ENCODE data around the gene GGA3. TPM values are rescaled to one million over a fixed set of nuclear protein-coding genes. Genes with fewer than 3 reads are reported as not detected.

GGA3 gene
- total and polyA plus RNA-seq, 8 donors: 9.5 to 94.5 (median 27.2) TPM

DNA sequence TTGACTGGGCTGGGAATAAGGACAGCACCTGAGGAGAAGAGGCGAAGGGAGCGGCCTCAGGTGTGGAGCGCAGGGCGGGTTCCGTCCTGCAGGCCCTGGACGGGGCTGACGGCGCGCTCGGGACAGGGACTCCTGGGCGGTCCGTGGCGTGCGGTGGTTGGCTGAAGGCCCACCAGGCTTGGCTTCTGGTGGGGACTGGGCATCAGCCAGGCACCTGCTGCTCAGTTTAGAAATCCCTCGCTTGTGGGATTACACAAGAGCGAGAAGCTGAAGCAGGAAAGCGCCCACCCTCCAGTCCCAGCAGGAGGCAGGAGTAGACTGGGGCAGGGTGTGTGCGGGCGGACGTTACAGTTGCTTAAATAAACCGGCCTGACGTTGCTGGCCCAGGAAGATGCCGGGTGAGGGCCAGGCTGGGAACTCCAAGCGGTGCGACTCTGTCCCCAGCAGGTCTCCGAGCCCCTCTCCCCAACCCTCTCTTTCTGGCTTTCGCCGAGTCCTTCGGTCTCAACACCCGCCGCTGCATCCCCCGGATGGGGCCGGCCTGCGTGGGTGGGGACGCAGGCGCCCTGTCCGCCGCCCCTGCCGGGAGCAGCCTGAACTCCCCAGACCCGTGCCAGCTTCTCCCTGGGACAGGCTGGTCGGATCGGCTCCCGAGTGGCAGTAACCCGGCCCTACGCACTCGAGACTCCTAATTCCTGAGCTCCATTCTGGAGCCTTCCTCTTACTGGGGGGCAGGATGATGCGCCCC is 9.0 kb upstream of the GGA3 start:
- Histone ChIP-seq H3K9me3 (no peaks in the 10 kb centered on the region), H3K27ac (peak overlapping the region; percentile 87 to 100 (median 97)), H3K27me3 (no peaks in the 10 kb centered on the region), H3K4me3 (peak overlapping the region; percentile 92 to 97 (median 94)), H3K36me3 (peaks cover 18 to 32% (median 28%) of the 10 kb centered on the region in 4 donors), H3K4me1 (peaks cover 17 to 65% (median 37%) of the 10 kb centered on the region in 4 donors)
- DNase-seq: peak; percentile 66 to 90
- intact Hi-C loops (cut with DNase I; ENCODE audit: low total_unique reads): no loop called here
- TF ChIP-seq POLR2A (IDR thresholded peaks at IDR 0.05): no peak
- TF ChIP-seq EP300 (IDR thresholded peaks at IDR 0.05): no peak
- TF ChIP-seq POLR2AphosphoS5 (IDR thresholded peaks at IDR 0.05): peak in 1 of 3 donors; percentile 50
- TF ChIP-seq, protein P1, sequence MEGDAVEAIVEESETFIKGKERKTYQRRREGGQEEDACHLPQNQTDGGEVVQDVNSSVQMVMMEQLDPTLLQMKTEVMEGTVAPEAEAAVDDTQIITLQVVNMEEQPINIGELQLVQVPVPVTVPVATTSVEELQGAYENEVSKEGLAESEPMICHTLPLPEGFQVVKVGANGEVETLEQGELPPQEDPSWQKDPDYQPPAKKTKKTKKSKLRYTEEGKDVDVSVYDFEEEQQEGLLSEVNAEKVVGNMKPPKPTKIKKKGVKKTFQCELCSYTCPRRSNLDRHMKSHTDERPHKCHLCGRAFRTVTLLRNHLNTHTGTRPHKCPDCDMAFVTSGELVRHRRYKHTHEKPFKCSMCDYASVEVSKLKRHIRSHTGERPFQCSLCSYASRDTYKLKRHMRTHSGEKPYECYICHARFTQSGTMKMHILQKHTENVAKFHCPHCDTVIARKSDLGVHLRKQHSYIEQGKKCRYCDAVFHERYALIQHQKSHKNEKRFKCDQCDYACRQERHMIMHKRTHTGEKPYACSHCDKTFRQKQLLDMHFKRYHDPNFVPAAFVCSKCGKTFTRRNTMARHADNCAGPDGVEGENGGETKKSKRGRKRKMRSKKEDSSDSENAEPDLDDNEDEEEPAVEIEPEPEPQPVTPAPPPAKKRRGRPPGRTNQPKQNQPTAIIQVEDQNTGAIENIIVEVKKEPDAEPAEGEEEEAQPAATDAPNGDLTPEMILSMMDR (IDR thresholded peaks at IDR 0.05): peak in 1 of 7 experiments; percentile 47
- 0 to 2% (median 1%) methylated on average over 11 to 47 of the region's 47 CpGs for WGBS, 5 donors

DNA sequence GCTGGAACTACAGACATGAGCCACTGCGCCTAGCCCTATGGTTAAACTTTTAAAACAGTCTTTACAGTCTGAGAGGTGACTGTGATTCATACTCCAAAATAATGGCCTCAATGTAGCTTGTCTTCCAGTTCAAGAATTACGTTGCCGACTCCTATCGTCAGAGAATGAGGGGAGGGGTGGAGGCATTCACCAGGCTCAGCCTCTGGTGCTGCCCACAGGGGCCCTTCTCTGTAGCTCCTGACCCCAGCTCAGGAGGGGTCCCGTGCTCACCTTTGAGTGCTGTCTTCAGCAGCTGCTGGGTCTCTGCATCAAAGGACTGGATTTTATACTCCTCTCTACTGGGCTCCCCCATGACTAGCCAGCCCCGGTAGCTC is 8.4 kb upstream of the GGA3 start:
- TF ChIP-seq, protein P1 (IDR thresholded peaks at IDR 0.05): no peak
- TF ChIP-seq EP300 (IDR thresholded peaks at IDR 0.05): no peak
- no peak for TF ChIP-seq POLR2A (IDR thresholded peaks at IDR 0.05)
- WGBS, 5 donors: 13 to 21% (median 20%) methylated on average over 5 to 6 of the region's 6 CpGs
- intact Hi-C loops (cut with DNase I; ENCODE audit: low total_unique reads): no loop called here
- peaks cover 22 to 34% (median 31%) of the 10 kb centered on the region in 4 donors for H3K36me3 ChIP-seq
- H3K27me3 ChIP-seq: no peaks in the 10 kb centered on the region
- H3K4me1 ChIP-seq: peaks cover 17 to 65% (median 37%) of the 10 kb centered on the region in 4 donors
- peak overlapping the region; percentile 87 to 100 (median 97) for H3K27ac ChIP-seq
- H3K9me3 ChIP-seq: no peaks in the 10 kb centered on the region
- no peak for DNase-seq
- H3K4me3 ChIP-seq: peak overlapping the region; percentile 92 to 97 (median 94)

DNA sequence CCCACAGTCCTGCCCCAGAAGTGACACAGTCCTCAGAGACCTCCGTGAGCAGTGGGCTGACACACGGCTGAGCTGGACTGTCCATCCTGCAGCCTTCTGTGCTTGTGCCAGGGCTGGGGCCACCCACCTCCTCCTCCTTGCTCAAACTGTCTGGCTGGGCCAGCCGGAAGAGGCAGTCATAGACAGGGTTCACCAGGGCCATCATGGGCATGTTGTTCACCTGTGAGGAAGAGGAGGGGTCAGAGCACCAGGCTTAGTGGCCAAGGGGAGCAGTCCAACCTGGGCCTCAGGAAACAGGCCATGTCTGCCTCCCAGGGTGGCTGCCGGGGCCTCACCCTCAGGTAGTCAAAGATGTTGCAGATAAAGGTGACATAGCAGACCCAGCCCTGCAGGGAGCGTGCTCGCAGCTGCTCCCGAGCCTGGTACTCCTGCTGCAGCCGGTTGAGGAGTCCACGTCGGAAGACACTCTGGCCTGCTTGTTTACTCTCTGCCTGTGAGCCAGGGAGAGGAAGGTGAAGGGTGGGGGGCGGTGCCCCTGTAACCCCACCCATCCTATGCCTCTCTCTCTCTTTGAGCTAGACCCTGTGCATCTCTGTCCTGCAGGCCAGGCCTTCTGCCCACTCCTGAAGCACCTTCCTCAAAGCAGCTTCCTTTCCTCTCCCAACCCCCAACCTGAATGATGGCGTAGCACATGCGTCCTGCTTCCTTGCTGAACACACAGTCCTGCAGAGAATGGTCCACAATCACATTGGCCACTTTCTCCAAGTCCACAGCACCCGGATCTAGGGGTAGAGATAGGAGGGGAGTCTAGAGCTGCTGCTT is 6.2 kb upstream of the GGA3 start:
- peak in 1 of 2 donors; percentile 75 for DNase-seq
- Histone ChIP-seq H3K4me3 (no peak overlapping the region), H3K27ac (peak overlapping the region in 1 of 5 donors; percentile 16), H3K27me3 (no peaks in the 10 kb centered on the region), H3K36me3 (peaks cover 34 to 46% (median 45%) of the 10 kb centered on the region in 4 donors), H3K4me1 (peaks cover 19 to 66% (median 32%) of the 10 kb centered on the region in 4 donors), H3K9me3 (no peaks in the 10 kb centered on the region)
- WGBS, 5 donors: 34 to 50% (median 38%) methylated on average over 10 to 14 of the region's 14 CpGs
- intact Hi-C loops (cut with DNase I; ENCODE audit: low total_unique reads): no loop called here
- TF ChIP-seq, protein P1 (IDR thresholded peaks at IDR 0.05): no peak
- no peak for TF ChIP-seq EP300 (IDR thresholded peaks at IDR 0.05)
- TF ChIP-seq POLR2AphosphoS5 (IDR thresholded peaks at IDR 0.05): no peak
- no peak for TF ChIP-seq POLR2A (IDR thresholded peaks at IDR 0.05)

DNA sequence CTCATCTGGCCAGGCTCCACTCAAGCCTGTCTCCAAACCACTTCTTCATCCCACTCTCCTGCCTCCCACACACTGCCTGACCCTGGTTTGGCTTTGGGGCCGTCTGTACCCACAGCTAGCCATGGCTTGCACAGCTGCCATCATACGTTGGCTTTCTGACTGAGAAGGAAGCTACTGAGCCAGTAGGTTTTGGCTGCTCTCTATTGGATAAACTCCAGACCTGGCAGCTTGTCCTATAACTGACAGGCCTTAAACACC is 5.7 kb upstream of the GGA3 start:
- DNase-seq: no peak
- intact Hi-C loops (cut with DNase I; ENCODE audit: low total_unique reads): no loop called here
- H3K27ac ChIP-seq: peak overlapping the region in 1 of 5 donors; percentile 16
- TF ChIP-seq POLR2AphosphoS5 (IDR thresholded peaks at IDR 0.05) (no peak), POLR2A (IDR thresholded peaks at IDR 0.05) (no peak), EP300 (IDR thresholded peaks at IDR 0.05) (no peak)
- TF ChIP-seq, protein P1 (IDR thresholded peaks at IDR 0.05): no peak
- H3K9me3 ChIP-seq: no peaks in the 10 kb centered on the region
- no peak overlapping the region for H3K4me3 ChIP-seq
- WGBS, 5 donors: 25 to 56% (median 49%) methylated on average over 2 of the region's 2 CpGs
- H3K4me1 ChIP-seq: peaks cover 19 to 66% (median 32%) of the 10 kb centered on the region in 4 donors
- H3K36me3 ChIP-seq: peaks cover 34 to 46% (median 44%) of the 10 kb centered on the region in 4 donors
- no peaks in the 10 kb centered on the region for H3K27me3 ChIP-seq

All from stomach (tissue), 9 donors.